Breast epithelium (tissue), 4 donors: ENCODE data around the gene SELENOT. TPM values are rescaled to one million over a fixed set of nuclear protein-coding genes. Genes with fewer than 3 reads are reported as not detected.

Experiments used
- DNase-seq, 2 donors: peaks; one replicate each; pipeline ENCODE4 v3.0.0-alpha.2; 2019; ENCODE audit warnings: low spot score in 2 of 2
- H3K27ac ChIP-seq, 2 donors: fragments of 200-600 bp; sonication (generic) in 1 of 2; one replicate each; pipeline ENCODE4 v1.5.1; 2016 to 2019; ENCODE audit warnings: mild to moderate bottlenecking in 1 of 2
- H3K27me3 ChIP-seq, 2 donors: fragments of 200-600 bp; sonication (generic) in 1 of 2; one replicate each; pipeline versions ENCODE4 v1.5.1 to v1.6.0; 2017 to 2019; ENCODE audit warnings: control low read depth in 1 of 2, mild to moderate bottlenecking in 1 of 2
- H3K36me3 ChIP-seq: fragments of 200-600 bp; one replicate; pipeline ENCODE4 v1.5.1; 2019
- H3K4me1 ChIP-seq, 2 donors: fragments of 200-600 bp; sonication (generic); one replicate each; pipeline ENCODE4 v1.5.1; 2016 to 2019; ENCODE audit warnings: control low read depth in 1 of 2
- H3K4me3 ChIP-seq, 3 donors: fragments of 200-600 bp; sonication (generic); 1 replicate in 2 of 3; 2 replicates in 1 of 3; pipeline ENCODE4 v1.5.1; 2016 to 2019; ENCODE audit warnings: mild to moderate bottlenecking in 3 of 3, moderate library complexity in 2 of 3
- H3K9me3 ChIP-seq, 2 donors: fragments of 200-600 bp; sonication (generic) in 1 of 2; one replicate each; pipeline ENCODE4 v1.5.1; 2016 to 2019; ENCODE audit warnings: control low read depth in 1 of 2
- CTCF ChIP-seq, 3 donors: fragments of 450-650 bp; IDR thresholded peaks; one replicate each; pipeline ENCODE4 v1.5.1; 2016 to 2017; ENCODE audit warnings: antibody characterized with exemption in 3 of 3, mild to moderate bottlenecking in 3 of 3, moderate library complexity in 3 of 3
- POLR2A ChIP-seq: fragments of 450-650 bp; IDR thresholded peaks from one replicate; pipeline ENCODE4 v1.6.1; 2016; ENCODE audit warnings: antibody characterized with exemption, mild to moderate bottlenecking, moderate library complexity
- POLR2AphosphoS5 ChIP-seq, 3 donors: sonication (generic); formaldehyde crosslinking; IDR thresholded peaks; one replicate each; pipeline ENCODE4 v1.6.1; 2017; ENCODE audit warnings: antibody characterized with exemption in 3 of 3
- intact Hi-C: fragments of 100-400 bp; cut with DNase I; formaldehyde crosslinking; loops from one replicate; pipeline ENCODE4 v1.15.1; 2023; ENCODE audit warnings: low total_unique reads
- total RNA-seq, 3 donors: library from RNA; depleted of rRNA; stranded (reverse); fragments of >200 nt; gene quantifications; one replicate each; pipeline ENCODE4 v1.1.0, GENCODE V29; 2016

Gene SELENOT
- total RNA-seq, 3 donors from 2014 or later = 86.9 to 143 (median 127) TPM

DNA sequence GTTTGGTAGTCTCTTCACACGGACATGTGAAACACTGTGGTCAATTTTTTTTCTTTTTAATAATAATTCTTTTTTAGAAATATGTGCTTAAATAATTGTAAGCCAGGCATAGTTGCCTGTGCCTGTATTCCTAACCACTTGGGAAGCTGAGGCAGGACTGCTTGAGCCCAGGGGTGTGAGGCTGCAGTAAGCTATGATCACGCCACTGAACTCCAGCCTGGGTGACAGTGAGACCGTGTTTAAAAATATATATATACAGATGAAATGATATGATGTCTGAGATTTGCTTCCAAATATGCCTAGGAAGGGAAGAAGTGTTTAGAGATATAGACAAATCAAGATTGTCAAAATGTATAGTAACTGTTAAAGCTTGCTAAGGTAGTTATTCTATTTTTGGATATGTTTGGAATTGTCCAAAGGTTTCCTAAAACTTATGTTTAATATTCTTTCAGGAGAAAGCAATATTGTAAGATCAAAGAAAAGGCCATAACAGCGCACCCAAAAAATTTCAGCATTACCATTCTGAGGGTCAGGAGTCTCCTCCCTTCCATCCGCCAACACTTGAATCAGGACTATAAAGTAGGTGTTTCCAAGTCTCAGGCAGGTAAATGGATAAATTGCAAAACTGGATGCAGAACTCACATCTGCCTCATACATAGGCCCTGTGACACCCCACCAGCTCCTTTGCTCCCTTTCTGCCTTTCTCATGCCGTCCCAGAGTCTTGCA, 532 bp upstream of the SELENOT start:
- Histone ChIP-seq H3K27ac (peak overlapping the region; percentile 94 to 97), H3K27me3 (no peaks in the 10 kb centered on the region), H3K4me1 (peaks cover 0 to 6% of the 10 kb centered on the region in 2 donors), H3K36me3 (no peaks in the 10 kb centered on the region), H3K9me3 (no peaks in the 10 kb centered on the region), H3K4me3 (peak overlapping the region; percentile 65 to 82 (median 69))
- no peak for DNase-seq
- intact Hi-C loops = no loop called here
- TF ChIP-seq CTCF (IDR thresholded peaks at IDR 0.05) = no peak
- TF ChIP-seq POLR2A = no peak
- TF ChIP-seq POLR2AphosphoS5 (IDR thresholded peaks at IDR 0.05) = no peak

- no peak for DNase-seq
- peak overlapping the region; percentile 65 to 82 (median 69) for H3K4me3 ChIP-seq
- peaks cover 0 to 7% of the 10 kb centered on the region in 2 donors for H3K4me1 ChIP-seq
- H3K27me3 ChIP-seq = no peaks in the 10 kb centered on the region
- no peaks in the 10 kb centered on the region for H3K36me3 ChIP-seq
- intact Hi-C loops = no loop called here
- TF ChIP-seq POLR2A (no peak), POLR2AphosphoS5 (IDR thresholded peaks at IDR 0.05) (no peak), CTCF (IDR thresholded peaks at IDR 0.05) (no peak)
- no peaks in the 10 kb centered on the region for H3K9me3 ChIP-seq
- H3K27ac ChIP-seq = peak overlapping the region; percentile 94 to 97
Observed at GRCh38 chr3:150603980-150604319, 829 bp downstream of the SELENOT start.

- no peaks in the 10 kb centered on the region for H3K27me3 ChIP-seq
- no peak for DNase-seq
- no peaks in the 10 kb centered on the region for H3K9me3 ChIP-seq
- intact Hi-C loops = no loop called here
- H3K4me3 ChIP-seq = no peak overlapping the region
- H3K4me1 ChIP-seq = peaks cover 0 to 7% of the 10 kb centered on the region in 2 donors
- TF ChIP-seq CTCF (IDR thresholded peaks at IDR 0.05) (no peak), POLR2AphosphoS5 (IDR thresholded peaks at IDR 0.05) (no peak), POLR2A (no peak)
- H3K36me3 ChIP-seq = no peaks in the 10 kb centered on the region
- H3K27ac ChIP-seq = no peak overlapping the region
Observed at GRCh38 chr3:150605998-150606641, 3.0 kb downstream of the SELENOT start.

GRCh38 chr3:150607267-150608065, 4.3 kb downstream of the SELENOT start:
- no peaks in the 10 kb centered on the region for H3K9me3 ChIP-seq
- H3K36me3 ChIP-seq = no peaks in the 10 kb centered on the region
- H3K27ac ChIP-seq = no peak overlapping the region
- TF ChIP-seq POLR2A = no peak
- TF ChIP-seq POLR2AphosphoS5 (IDR thresholded peaks at IDR 0.05) = no peak
- no peak for TF ChIP-seq CTCF (IDR thresholded peaks at IDR 0.05)
- DNase-seq = no peak
- no peaks in the 10 kb centered on the region for H3K27me3 ChIP-seq
- intact Hi-C loops = no loop called here
- H3K4me1 ChIP-seq = peaks cover 0 to 7% of the 10 kb centered on the region in 2 donors
- no peak overlapping the region for H3K4me3 ChIP-seq
